Measurements from ENCODE around the gene MAP6D1. TPM values are rescaled to one million over a fixed set of nuclear protein-coding genes. Genes with fewer than 3 reads are reported as not detected.

MAP6D1 gene
- total and polyA plus RNA-seq, 5 donors = 1.0 to 2.5 (median 1.6) TPM

GRCh38 chr3:183822631-183823030 is 2.7 kb downstream of the MAP6D1 start:
- Histone ChIP-seq H3K4me1 (ENCODE audit: control insufficient read depth, insufficient read depth, low read length) (peaks cover 2% of the 10 kb centered on the region), H3K27me3 (ENCODE audit: control insufficient read depth, insufficient read depth) (no peaks in the 10 kb centered on the region), H3K27ac (ENCODE audit: low read length) (no peak overlapping the region), H3K9me3 (ENCODE audit: control insufficient read depth, low read length) (no peaks in the 10 kb centered on the region), H3K4me3 (ENCODE audit: low read length) (no peak overlapping the region)
- intact Hi-C loops (cut with DNase I) = no loop called here
- ATAC-seq (no peak), DNase-seq (no peak)
- WGBS = 81% methylated on average over 13 of the region's 13 CpGs

DNA sequence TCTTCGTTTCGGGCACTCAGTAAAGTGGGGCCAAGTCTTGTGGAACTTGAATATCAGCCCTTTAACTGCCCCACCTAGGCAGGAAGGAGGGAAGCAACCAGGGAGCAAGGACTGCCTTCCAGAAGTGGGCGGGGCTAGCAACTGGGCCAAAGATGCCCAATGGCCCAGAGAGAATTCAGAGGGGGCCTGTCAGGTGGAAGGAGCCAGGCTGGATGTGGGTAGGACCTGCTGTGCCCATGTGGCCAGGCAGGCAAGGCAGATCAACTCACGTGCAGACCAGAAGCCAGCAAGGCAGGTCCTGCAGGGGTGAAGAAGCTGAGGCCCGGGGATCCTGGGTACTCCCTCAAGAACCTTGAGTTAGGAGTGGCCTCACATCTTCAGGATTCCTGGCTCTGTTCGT is 5.5 kb downstream of the MAP6D1 start:
- 87% methylated on average over 6 of the region's 6 CpGs for WGBS
- Histone ChIP-seq H3K9me3 (ENCODE audit: control insufficient read depth, low read length) (no peaks in the 10 kb centered on the region), H3K27me3 (ENCODE audit: control insufficient read depth, insufficient read depth) (no peaks in the 10 kb centered on the region), H3K4me1 (ENCODE audit: control insufficient read depth, insufficient read depth, low read length) (peaks cover 2% of the 10 kb centered on the region), H3K4me3 (ENCODE audit: low read length) (no peak overlapping the region), H3K27ac (ENCODE audit: low read length) (no peak overlapping the region)
- DNase-seq (no peak), ATAC-seq (no peak)
- intact Hi-C loops (cut with DNase I) = no loop called here

- Histone ChIP-seq H3K9me3 (ENCODE audit: control insufficient read depth, low read length) (no peaks in the 10 kb centered on the region), H3K27ac (ENCODE audit: low read length) (no peak overlapping the region), H3K4me1 (ENCODE audit: control insufficient read depth, insufficient read depth, low read length) (no peaks in the 10 kb centered on the region), H3K4me3 (ENCODE audit: low read length) (no peak overlapping the region), H3K27me3 (ENCODE audit: control insufficient read depth, insufficient read depth) (no peaks in the 10 kb centered on the region)
- no peak for DNase-seq
- intact Hi-C loops (cut with DNase I) = no loop called here
- 89% methylated on average over 25 of the region's 25 CpGs for WGBS
- ATAC-seq = no peak
These were observed 6.4 kb downstream of the MAP6D1 start for GRCh38 chr3:183818706-183819624.

GRCh38 chr3:183818041-183818620 is 7.2 kb downstream of the MAP6D1 start:
- whole genome bisulfite sequencing = 84% methylated on average over 14 of the region's 14 CpGs
- H3K4me3 ChIP-seq (ENCODE audit: low read length) = no peak overlapping the region
- no peaks in the 10 kb centered on the region for H3K4me1 ChIP-seq (ENCODE audit: control insufficient read depth, insufficient read depth, low read length)
- intact Hi-C loops (cut with DNase I) = no loop called here
- no peak for ATAC-seq
- H3K27me3 ChIP-seq (ENCODE audit: control insufficient read depth, insufficient read depth) = no peaks in the 10 kb centered on the region
- no peak for DNase-seq
- H3K9me3 ChIP-seq (ENCODE audit: control insufficient read depth, low read length) = no peaks in the 10 kb centered on the region
- no peak overlapping the region for H3K27ac ChIP-seq (ENCODE audit: low read length)

DNA sequence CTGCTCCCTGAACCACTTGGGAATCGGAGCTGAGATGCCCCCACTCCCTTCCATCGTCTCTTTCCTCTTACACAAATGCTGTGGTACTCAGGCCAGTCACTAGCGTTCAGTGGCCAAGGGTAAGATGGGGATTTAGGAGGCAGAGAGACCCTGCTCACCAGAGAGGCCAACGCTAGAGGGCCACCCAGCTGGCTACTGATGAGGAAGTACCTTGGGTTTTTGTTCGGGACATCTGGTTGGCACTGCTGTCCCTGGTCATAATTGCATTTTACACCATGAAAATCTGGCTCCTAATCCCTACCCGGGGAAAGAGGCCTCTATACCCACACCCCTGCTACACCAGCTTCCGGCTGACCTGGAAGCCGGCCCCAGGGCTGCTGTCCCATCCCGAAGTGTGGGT is 7.7 kb downstream of the MAP6D1 start:
- no peak overlapping the region for H3K27ac ChIP-seq (ENCODE audit: low read length)
- H3K27me3 ChIP-seq (ENCODE audit: control insufficient read depth, insufficient read depth) = no peaks in the 10 kb centered on the region
- ATAC-seq (no peak), DNase-seq (no peak)
- no peak overlapping the region for H3K4me3 ChIP-seq (ENCODE audit: low read length)
- intact Hi-C loops (cut with DNase I) = no loop called here
- no peaks in the 10 kb centered on the region for H3K4me1 ChIP-seq (ENCODE audit: control insufficient read depth, insufficient read depth, low read length)
- no peaks in the 10 kb centered on the region for H3K9me3 ChIP-seq (ENCODE audit: control insufficient read depth, low read length)
- WGBS = 93% methylated on average over 9 of the region's 9 CpGs

DNA sequence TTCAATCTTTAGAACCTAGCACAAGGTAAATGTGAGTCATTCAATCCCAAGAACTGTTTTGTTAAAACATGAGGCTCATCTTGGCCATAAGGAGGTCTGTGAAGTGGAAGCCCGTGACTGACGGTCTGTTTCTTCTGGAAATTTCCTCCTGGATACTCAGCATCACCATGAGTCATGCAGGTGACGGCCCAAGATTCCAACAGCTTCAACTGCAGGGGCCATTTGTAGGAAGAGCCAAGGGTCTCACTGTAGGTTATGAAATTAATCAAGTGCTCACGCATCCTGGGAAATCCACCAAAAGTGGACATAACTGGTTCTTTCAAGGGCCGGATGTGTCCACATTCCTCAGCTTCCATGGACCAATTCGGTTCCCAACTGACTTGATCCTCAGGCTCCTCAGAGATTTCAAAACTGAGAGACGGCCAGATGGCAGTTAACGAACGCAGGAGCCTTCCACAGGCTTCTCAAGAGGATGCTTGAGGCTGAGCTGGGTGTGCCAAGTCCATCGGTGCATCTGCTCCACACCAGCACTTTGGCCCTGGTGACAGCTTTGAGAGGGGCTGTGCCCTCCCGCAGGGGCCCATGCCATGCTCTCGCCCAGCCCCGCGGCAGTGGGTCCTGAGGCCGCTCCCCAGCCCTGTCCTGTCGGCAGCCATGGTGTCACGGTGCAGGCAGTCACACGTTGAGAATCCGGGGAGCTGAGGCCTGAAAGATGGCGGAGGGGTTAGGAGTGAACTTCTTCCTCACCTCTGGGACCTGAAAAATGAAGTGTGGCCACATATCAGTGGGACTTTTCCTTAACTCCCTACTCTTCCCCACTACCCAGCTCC is 8.5 kb downstream of the MAP6D1 start:
- Histone ChIP-seq H3K4me1 (ENCODE audit: control insufficient read depth, insufficient read depth, low read length) (no peaks in the 10 kb centered on the region), H3K27me3 (ENCODE audit: control insufficient read depth, insufficient read depth) (no peaks in the 10 kb centered on the region), H3K4me3 (ENCODE audit: low read length) (no peak overlapping the region), H3K27ac (ENCODE audit: low read length) (no peak overlapping the region), H3K9me3 (ENCODE audit: control insufficient read depth, low read length) (no peaks in the 10 kb centered on the region)
- DNase-seq (no peak), ATAC-seq (peak in 1 of 2 donors; percentile 27)
- 72% methylated on average over 20 of the region's 20 CpGs for WGBS
- intact Hi-C loops (cut with DNase I) = no loop called here

GRCh38 chr3:183815951-183816475 is 9.4 kb downstream of the MAP6D1 start:
- ATAC-seq (no peak), DNase-seq (no peak)
- H3K4me3 ChIP-seq (ENCODE audit: low read length) = no peak overlapping the region
- WGBS = 84% methylated on average over 12 of the region's 12 CpGs
- H3K27me3 ChIP-seq (ENCODE audit: control insufficient read depth, insufficient read depth) = no peaks in the 10 kb centered on the region
- no peak overlapping the region for H3K27ac ChIP-seq (ENCODE audit: low read length)
- H3K4me1 ChIP-seq (ENCODE audit: control insufficient read depth, insufficient read depth, low read length) = no peaks in the 10 kb centered on the region
- intact Hi-C loops (cut with DNase I) = no loop called here
- no peaks in the 10 kb centered on the region for H3K9me3 ChIP-seq (ENCODE audit: control insufficient read depth, low read length)

DNA sequence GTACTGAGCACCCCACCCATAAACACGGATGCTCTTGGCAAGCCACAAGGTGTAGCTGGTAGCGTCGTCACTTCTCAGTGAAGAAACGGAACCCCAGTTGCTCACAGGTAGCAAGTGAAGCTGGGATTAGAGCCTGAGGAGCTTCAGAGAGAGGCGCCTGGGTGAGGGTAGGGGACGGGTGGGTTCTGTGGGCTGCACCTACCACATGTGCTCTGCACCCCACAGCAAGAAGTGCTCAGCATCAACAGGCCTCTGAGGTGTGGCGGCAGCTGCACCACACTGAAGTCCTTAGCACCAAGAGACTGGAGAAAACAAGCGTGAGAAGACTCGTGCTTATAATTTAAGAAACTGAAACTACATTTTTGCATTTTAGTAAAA is 9.8 kb downstream of the MAP6D1 start:
- Histone ChIP-seq H3K4me3 (ENCODE audit: low read length) (no peak overlapping the region), H3K4me1 (ENCODE audit: control insufficient read depth, insufficient read depth, low read length) (no peaks in the 10 kb centered on the region), H3K27me3 (ENCODE audit: control insufficient read depth, insufficient read depth) (no peaks in the 10 kb centered on the region), H3K9me3 (ENCODE audit: control insufficient read depth, low read length) (no peaks in the 10 kb centered on the region), H3K27ac (ENCODE audit: low read length) (no peak overlapping the region)
- no peak for DNase-seq
- intact Hi-C loops (cut with DNase I) = no loop called here
- WGBS = 73% methylated on average over 9 of the region's 9 CpGs
- ATAC-seq = no peak

DNA sequence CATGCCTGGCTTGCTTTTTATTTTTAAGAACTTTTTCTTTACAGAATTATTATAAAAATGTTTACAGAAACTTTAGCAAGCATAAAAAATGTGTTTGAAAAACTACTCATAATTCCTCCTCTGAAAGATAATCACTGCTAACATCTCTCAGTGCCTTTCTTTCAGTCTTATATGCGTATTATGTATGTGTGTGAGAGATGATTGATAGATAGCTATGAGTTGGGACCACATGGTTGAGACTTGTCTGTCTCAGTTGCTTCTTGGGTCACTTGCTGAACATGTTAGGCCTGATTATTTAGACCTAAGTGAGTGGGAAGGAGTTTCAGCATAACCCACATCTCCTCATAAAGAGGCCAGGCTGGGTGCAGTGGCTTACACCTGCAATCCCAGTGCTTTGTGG is 11.1 kb downstream of the MAP6D1 start:
- intact Hi-C loops (cut with DNase I) = no loop called here
- no peak overlapping the region for H3K27ac ChIP-seq (ENCODE audit: low read length)
- H3K9me3 ChIP-seq (ENCODE audit: control insufficient read depth, low read length) = no peaks in the 10 kb centered on the region
- no peak for DNase-seq
- H3K4me1 ChIP-seq (ENCODE audit: control insufficient read depth, insufficient read depth, low read length) = no peaks in the 10 kb centered on the region
- H3K4me3 ChIP-seq (ENCODE audit: low read length) = no peak overlapping the region
- no peak for ATAC-seq
- H3K27me3 ChIP-seq (ENCODE audit: control insufficient read depth, insufficient read depth) = no peaks in the 10 kb centered on the region
- WGBS = 100% methylated on average over 1 of the region's 1 CpG

DNA sequence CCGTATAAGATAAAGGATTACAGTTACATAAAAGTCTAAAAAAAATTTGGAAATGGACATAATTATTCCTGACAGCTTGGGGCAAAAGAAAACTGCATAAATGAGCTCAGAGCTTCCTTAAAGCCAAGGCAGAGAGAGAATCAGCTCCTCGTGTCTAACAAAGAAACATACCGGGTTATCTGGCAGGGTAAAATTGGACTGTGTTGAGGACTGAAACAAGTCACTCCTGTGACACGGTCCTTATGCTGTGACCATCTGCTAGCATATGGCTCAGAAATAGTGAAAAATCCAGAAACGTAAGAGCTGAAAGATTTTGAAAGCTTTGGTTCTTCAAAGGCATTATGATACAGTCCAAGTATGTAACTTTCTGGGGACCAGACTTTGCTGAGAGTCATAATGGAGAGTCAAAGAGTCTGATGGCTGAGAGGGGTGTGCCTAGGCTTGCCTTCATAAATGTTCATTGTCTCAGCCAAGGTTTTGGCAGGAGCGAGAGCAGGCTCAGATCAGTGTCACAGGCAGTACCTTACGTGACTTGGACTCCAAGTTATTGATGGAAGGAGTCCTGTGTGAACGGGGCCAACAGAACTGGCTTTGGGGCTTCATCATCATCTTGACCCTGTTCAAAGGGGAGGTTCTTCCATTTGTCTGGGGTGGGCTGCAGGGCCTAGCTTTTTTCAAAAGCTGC is 12.5 kb downstream of the MAP6D1 start:
- WGBS = 66% methylated on average over 8 of the region's 8 CpGs
- Histone ChIP-seq H3K9me3 (ENCODE audit: control insufficient read depth, low read length) (no peaks in the 10 kb centered on the region), H3K27me3 (ENCODE audit: control insufficient read depth, insufficient read depth) (no peaks in the 10 kb centered on the region), H3K27ac (ENCODE audit: low read length) (no peak overlapping the region), H3K4me3 (ENCODE audit: low read length) (no peak overlapping the region), H3K4me1 (ENCODE audit: control insufficient read depth, insufficient read depth, low read length) (no peaks in the 10 kb centered on the region)
- intact Hi-C loops (cut with DNase I) = no loop called here
- no peak for DNase-seq
- ATAC-seq = no peak

Measured in right cardiac atrium (tissue), 5 donors.